ENCODE measurements around the gene ITGA5.

ITGA5 gene

GRCh38 chr12:54430471-54431069 lies 11.5 kb upstream of the ITGA5 start:
- no peak for DNase-seq

DNA sequence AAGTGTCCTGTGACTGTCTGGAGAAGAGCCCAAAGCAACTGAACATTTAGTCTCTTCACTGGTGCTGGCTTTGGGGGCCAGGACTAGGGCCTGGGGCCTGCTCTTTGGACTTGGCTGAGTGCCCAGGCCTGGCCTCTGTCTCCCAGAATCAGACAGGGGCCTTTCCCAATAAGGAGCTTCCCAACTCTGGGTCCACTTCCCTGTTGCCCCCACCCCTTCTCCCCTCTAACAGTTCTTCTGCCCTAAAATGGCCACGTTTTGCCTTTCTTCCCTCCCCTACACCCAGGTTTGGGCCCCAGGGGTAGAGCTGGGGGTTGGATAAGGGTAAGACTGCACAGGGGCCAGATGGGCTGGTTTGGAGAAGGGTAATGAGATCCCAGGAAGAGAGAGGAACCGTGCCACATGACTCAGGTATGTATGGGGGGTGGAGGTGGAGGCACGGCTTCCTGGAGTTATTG lies 10.0 kb upstream of the ITGA5 start:
- DNase-seq, result no peak

GRCh38 chr12:54428050-54429013 lies 9.3 kb upstream of the ITGA5 start:
- no peak for DNase-seq

DNA sequence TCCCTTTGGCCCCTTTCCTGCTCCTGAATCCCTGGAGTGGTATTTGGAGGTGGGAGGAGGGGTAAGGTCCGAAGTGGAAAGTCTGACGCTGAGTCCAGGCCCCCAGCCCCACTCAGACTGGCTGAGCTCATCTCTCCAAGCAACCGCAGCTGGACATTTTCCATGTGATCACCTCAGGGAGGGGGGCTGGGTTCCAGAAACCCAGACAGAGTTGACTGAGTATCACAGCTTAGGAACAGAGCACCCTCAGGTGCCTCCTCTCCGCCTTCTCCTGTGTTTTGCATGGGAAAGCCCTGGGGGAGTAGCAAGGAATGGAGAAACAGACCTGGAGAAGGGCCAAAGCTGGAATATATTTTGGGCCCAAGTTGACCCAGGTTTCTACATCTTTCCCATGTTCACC lies 8.0 kb upstream of the ITGA5 start:
- DNase-seq, result no peak

DNA sequence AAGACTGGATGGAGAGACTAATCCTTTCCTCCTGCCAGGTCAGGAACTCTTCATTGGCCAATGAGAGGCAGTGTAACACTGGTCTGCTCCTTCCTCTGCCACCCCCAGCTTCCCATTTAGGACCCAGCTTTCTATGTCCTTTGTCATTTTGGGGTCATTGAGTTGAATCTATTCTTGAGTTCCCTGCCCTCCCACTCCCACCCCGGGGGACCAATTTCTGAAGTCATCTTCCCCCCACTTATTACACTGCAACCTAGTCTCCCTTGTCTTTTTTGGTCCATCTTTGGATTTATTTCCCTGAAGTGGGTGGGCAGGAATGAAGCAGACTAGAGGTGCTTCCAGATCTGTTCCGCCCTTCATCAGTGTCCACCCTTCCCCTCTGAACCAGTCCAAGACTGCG lies 7.6 kb upstream of the ITGA5 start:
- no peak for DNase-seq

GRCh38 chr12:54425702-54426101 lies 6.6 kb upstream of the ITGA5 start:
- DNase-seq, result no peak

- no peak for DNase-seq
Measured at GRCh38 chr12:54424224-54424623, 5.2 kb upstream of the ITGA5 start.

GRCh38 chr12:54423816-54424150 lies 4.7 kb upstream of the ITGA5 start:
- DNase-seq, result no peak

GRCh38 chr12:54421879-54422250 lies 2.8 kb upstream of the ITGA5 start:
- DNase-seq, result no peak

GRCh38 chr12:54421175-54421878 lies 2.3 kb upstream of the ITGA5 start:
- DNase-seq, result no peak

- DNase-seq, result no peak
Measured at GRCh38 chr12:54420766-54421144, 1.7 kb upstream of the ITGA5 start.

DNA sequence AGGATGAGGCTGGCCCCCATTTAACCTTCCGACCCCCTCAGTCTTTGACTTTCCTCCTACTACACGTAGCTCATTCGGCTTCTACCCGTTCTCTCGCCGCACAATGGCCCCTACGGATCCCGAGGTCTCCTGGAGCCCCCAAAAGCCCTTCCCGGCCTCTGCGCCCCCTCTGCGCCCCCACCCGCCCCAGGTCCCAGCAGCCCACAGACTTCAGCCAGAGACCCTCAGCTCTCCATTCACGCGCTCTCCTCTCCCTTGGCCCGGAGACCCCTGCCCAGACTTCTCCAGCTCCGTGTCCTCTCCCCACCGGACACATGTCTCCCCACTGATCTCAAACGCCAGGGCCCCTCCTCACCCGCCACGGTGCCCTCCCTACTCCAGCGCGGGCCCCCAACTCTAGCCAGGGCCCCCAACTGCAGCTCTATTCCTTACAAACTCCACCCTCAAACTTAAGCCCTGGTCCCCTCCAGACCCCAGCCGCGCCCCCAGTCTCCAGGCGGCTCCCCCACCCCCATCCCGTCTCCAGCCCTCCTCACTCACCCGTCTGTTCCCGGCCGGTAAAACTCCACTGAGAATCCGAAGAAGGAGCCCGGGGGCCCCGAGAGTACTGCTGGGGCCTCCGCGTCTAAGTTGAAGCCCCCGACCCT lies 502 bp downstream of the ITGA5 start:
- DNase-seq, result no peak

- DNase-seq, result no peak
Measured at GRCh38 chr12:54417712-54418440, 1.2 kb downstream of the ITGA5 start.

- no peak for DNase-seq
Measured at GRCh38 chr12:54416687-54417603, 2.1 kb downstream of the ITGA5 start.

DNA sequence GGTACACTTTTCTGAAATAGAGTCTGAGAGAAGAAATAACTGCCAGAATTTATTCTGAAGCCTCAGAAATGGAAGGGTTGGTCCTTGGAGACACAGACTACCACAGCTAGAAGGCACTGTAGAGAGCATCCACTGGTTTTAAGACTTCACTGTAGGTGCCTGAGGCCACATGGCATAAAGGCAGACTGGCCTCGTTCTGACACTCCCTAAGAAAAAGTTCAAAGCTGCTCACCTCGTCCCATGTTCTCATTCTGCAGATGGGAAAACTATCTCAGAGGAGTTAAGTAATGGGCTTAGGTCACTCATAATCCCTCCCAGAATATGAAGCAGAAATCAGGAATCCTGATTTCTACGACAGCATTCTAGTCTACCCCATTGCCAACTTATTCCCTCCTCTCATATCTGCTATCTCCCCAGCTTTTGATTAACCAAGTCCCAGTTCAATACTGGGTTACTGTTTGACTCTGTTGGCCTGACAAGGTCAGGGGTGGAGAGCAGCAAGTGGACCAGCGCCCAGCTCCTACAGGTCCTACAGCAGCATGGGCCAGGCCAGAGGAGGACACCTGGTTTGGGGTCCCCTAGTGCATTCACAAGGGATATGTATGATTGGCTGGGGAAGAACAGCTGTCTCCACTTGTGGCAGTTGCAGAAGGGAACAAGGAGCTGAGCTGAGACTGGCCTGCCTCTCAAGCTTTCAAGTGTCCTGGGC lies 3.7 kb downstream of the ITGA5 start:
- no peak for DNase-seq

DNA sequence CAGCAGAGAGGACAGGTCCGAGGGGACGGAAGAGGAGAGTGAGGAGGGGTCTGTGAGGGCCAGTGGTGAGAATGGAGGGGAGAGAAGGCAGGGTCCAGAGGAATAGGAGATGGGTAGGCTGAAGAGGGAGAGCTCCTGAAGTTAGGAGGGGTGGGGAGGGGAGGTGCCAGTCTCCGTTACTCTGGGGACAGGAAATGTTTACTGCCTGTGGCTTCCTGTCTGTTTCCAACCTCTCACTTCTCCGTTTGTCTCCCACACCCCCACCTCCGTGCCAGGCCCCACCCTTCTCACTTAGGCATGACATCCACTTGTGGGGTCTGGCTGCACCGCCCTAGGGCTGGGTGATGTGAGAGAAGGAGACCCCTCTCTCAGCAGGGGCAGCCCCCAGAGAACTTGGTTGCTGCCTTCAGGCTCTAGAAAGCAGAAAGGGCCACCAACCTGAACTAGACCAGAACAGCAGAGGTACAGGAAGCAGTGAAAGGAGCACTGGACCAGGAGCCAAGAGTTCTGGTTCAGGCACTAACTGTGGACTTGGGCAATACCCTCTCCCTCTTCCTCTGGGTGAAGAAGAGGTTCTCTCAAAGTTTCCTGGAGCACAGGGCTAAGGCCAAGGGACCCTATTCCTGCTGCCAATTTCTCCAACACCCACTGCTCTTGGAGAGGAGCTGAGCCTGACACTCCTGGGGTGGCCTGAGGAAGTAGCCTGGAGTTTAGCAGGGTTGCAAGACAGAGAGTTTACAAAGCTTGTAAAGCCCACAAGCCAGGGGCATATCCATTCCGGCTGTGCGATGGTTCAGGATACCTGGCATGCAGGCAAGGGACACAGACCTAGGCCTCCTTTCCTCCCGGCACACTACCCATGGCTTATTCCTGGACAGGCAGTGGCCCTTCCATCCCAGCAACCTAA lies 5.5 kb downstream of the ITGA5 start:
- DNase-seq, result peak; percentile 59

GRCh38 chr12:54412786-54413185 lies 6.3 kb downstream of the ITGA5 start:
- no peak for DNase-seq

DNA sequence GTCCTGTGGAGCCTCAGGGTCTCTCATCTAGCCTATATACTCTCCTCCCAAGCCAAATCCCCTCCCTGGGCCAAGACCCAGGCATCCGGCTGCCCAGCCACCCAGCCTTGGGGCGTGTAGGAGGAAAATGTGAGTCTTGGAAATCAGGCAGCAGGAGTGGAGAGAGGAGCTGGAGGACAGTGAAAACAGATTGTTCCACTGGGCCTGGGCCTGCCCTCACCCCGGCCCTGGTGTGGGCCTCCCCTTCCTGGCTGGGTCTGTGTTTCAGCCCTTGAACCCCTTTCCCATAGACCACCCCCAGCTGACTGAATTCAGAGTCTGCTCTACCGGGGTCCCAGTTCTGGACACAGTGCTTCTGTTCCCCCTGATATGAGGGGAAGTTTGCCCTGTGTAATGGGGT lies 6.7 kb downstream of the ITGA5 start:
- no peak for DNase-seq

GRCh38 chr12:54411391-54412241 lies 7.5 kb downstream of the ITGA5 start:
- peak; percentile 37 to 44 for DNase-seq
